Tibial artery (tissue), 4 donors: ENCODE results near the gene SCP2.

ENCODE experiments used
- DNase-seq, 2 donors: peaks; one replicate each; pipeline ENCODE4 v3.0.0-alpha.2; 2019
- H3K27ac ChIP-seq, 2 donors: fragments of 200-600 bp; sonication (generic) in 1 of 2; 1 replicate in 1 of 2; 2 replicates in 1 of 2; pipeline ENCODE4 v1.5.1; 2018 to 2019; ENCODE audit warnings: mild to moderate bottlenecking in 1 of 2
- H3K27me3 ChIP-seq, 2 donors: fragments of 200-600 bp; sonication (generic) in 1 of 2; one replicate each; pipeline versions ENCODE4 v1.5.1 to v1.6.0; 2016 to 2019
- H3K36me3 ChIP-seq, 3 donors: fragments of 200-600 bp; sonication (generic) in 2 of 3; one replicate each; pipeline ENCODE4 v1.5.1; 2016 to 2019; ENCODE audit warnings: mild to moderate bottlenecking in 2 of 3
- H3K4me1 ChIP-seq, 4 donors: fragments of 200-600 bp; sonication (generic) in 2 of 4; 1 replicate in 3 of 4; 2 replicates in 1 of 4; pipeline ENCODE4 v1.5.1; 2016 to 2019
- H3K4me3 ChIP-seq, 2 donors: fragments of 200-600 bp; sonication (generic) in 1 of 2; 1 replicate in 1 of 2; 2 replicates in 1 of 2; pipeline ENCODE4 v1.5.1; 2018 to 2019; ENCODE audit warnings: mild to moderate bottlenecking in 2 of 2
- H3K9me3 ChIP-seq, 3 donors: fragments of 200-600 bp; sonication (generic) in 1 of 3; one replicate each; pipeline ENCODE4 v1.5.1; 2016 to 2019
- CTCF ChIP-seq, 2 experiments: fragments of 200-600 bp in 1 of 2; fragments of 450-650 bp in 1 of 2; IDR thresholded peaks; one replicate each; pipeline ENCODE4 v1.5.1; 2017 to 2019; ENCODE audit warnings: antibody characterized with exemption in 2 of 2, mild to moderate bottlenecking in 1 of 2, moderate library complexity in 1 of 2
- intact Hi-C: fragments of 100-400 bp; cut with DNase I; formaldehyde crosslinking; loops from one replicate; pipeline ENCODE4 v1.15.0; 2023; ENCODE audit warnings: low total_unique reads

The SCP2 gene

GRCh38 chr1:52920791-52921291, 6.2 kb upstream of the SCP2 start:
- Histone ChIP-seq H3K4me3 (peak overlapping the region; percentile 76 to 85), H3K9me3 (no peaks in the 10 kb centered on the region), H3K27ac (peak overlapping the region; percentile 88 to 89), H3K27me3 (no peaks in the 10 kb centered on the region), H3K36me3 (no peaks in the 10 kb centered on the region), H3K4me1 (peaks cover 0 to 5% (median 2%) of the 10 kb centered on the region in 4 donors)
- intact Hi-C loops = loop anchor here (10.0 kb wide), 1 partner anchor 274 kb away; the partner anchor contains the start of gene CPT2
- peak in 1 of 2 donors; percentile 74 for DNase-seq
- no peak for TF ChIP-seq CTCF (IDR thresholded peaks at IDR 0.05)

- Histone ChIP-seq H3K27me3 (no peaks in the 10 kb centered on the region), H3K4me3 (no peak overlapping the region), H3K4me1 (peaks cover 0 to 20% (median 7%) of the 10 kb centered on the region in 4 donors), H3K36me3 (no peaks in the 10 kb centered on the region), H3K27ac (no peak overlapping the region), H3K9me3 (no peaks in the 10 kb centered on the region)
- no peak for DNase-seq
- intact Hi-C loops = loop anchor here (10.0 kb wide), 1 partner anchor 269 kb away; the partner anchor contains the start of gene CPT2
- no peak for TF ChIP-seq CTCF (IDR thresholded peaks at IDR 0.05)
Measured at GRCh38 chr1:52925571-52926005, 1.5 kb upstream of the SCP2 start.

GRCh38 chr1:52926864-52927211, 238 bp upstream of the SCP2 start:
- no peaks in the 10 kb centered on the region for H3K36me3 ChIP-seq
- intact Hi-C loops = loop anchor here (10.0 kb wide), 1 partner anchor 268 kb away; the partner anchor contains the start of gene CPT2
- H3K9me3 ChIP-seq = no peaks in the 10 kb centered on the region
- H3K27me3 ChIP-seq = no peaks in the 10 kb centered on the region
- H3K4me1 ChIP-seq = peaks cover 0 to 20% (median 7%) of the 10 kb centered on the region in 4 donors
- peak overlapping the region; percentile 73 to 75 for H3K4me3 ChIP-seq
- peak overlapping the region; percentile 78 to 89 for H3K27ac ChIP-seq
- DNase-seq = no peak
- TF ChIP-seq CTCF (IDR thresholded peaks at IDR 0.05) = no peak

- TF ChIP-seq CTCF (IDR thresholded peaks at IDR 0.05) = no peak
- DNase-seq = no peak
- no peaks in the 10 kb centered on the region for H3K9me3 ChIP-seq
- H3K27me3 ChIP-seq = no peaks in the 10 kb centered on the region
- peaks cover 0 to 20% (median 7%) of the 10 kb centered on the region in 4 donors for H3K4me1 ChIP-seq
- H3K27ac ChIP-seq = peak overlapping the region; percentile 78 to 89
- intact Hi-C loops = loop anchor here (10.0 kb wide), 1 partner anchor 267 kb away; the partner anchor contains the start of gene CPT2
- H3K4me3 ChIP-seq = peak overlapping the region; percentile 73 to 75
- no peaks in the 10 kb centered on the region for H3K36me3 ChIP-seq
Measured at GRCh38 chr1:52928015-52928404, 934 bp downstream of the SCP2 start.

- intact Hi-C loops = loop anchor here (10.0 kb wide), 1 partner anchor 266 kb away; the partner anchor contains the start of gene CPT2
- Histone ChIP-seq H3K27me3 (no peaks in the 10 kb centered on the region), H3K36me3 (no peaks in the 10 kb centered on the region), H3K27ac (no peak overlapping the region), H3K9me3 (no peaks in the 10 kb centered on the region), H3K4me3 (no peak overlapping the region), H3K4me1 (peaks cover 0 to 20% (median 7%) of the 10 kb centered on the region in 4 donors)
- DNase-seq = no peak
- no peak for TF ChIP-seq CTCF (IDR thresholded peaks at IDR 0.05)
Measured at GRCh38 chr1:52929019-52929418, 1.9 kb downstream of the SCP2 start.
